Transverse colon (tissue), 4 donors: ENCODE measurements around the gene ACTL6B. TPM values are rescaled to one million over a fixed set of nuclear protein-coding genes. Genes with fewer than 3 reads are reported as not detected.

ENCODE experiments used
- DNase-seq: peaks from one replicate; pipeline ENCODE4 v3.0.0-alpha.2; 2019
- H3K27ac ChIP-seq, 4 donors: fragments of 200-600 bp; sonication (generic); 2 replicates each; pipeline ENCODE4 v1.5.1; 2016 to 2018; ENCODE audit warnings: inconsistent platforms in 4 of 4
- H3K27me3 ChIP-seq: fragments of 200-600 bp; sonication (generic); 2 replicates; pipeline ENCODE4 v1.5.1; 2017; ENCODE audit warnings: inconsistent platforms
- H3K36me3 ChIP-seq, 4 donors: fragments of 200-600 bp; sonication (generic); 2 replicates each; pipeline ENCODE4 v1.5.1; 2017 to 2019; ENCODE audit warnings: inconsistent platforms in 4 of 4
- H3K4me1 ChIP-seq, 4 donors: fragments of 200-600 bp; sonication (generic); 2 replicates each; pipeline ENCODE4 v1.5.1; 2017 to 2020; ENCODE audit warnings: inconsistent platforms in 4 of 4
- H3K4me3 ChIP-seq, 4 donors: fragments of 200-600 bp; sonication (generic); 1 replicate in 1 of 4; 2 replicates in 3 of 4; pipeline versions ENCODE4 v1.5.1 to v1.6.1; 2017 to 2019; ENCODE audit warnings: inconsistent platforms in 4 of 4
- H3K9me3 ChIP-seq, 2 donors: fragments of 200-600 bp; sonication (generic); 2 replicates each; pipeline ENCODE4 v1.5.1; 2017 to 2019; ENCODE audit warnings: inconsistent platforms in 2 of 2
- EP300 ChIP-seq: sonication (generic); formaldehyde crosslinking; IDR thresholded peaks from one replicate; pipeline ENCODE4 v1.6.1; 2017; ENCODE audit warnings: antibody characterized with exemption, low read depth
- POLR2A ChIP-seq: fragments of 450-650 bp; IDR thresholded peaks from one replicate; pipeline ENCODE4 v1.6.1; 2016; ENCODE audit warnings: antibody characterized with exemption, mild to moderate bottlenecking, moderate library complexity
- POLR2AphosphoS5 ChIP-seq, 3 donors: sonication (generic); formaldehyde crosslinking; IDR thresholded peaks; one replicate each; pipeline ENCODE4 v1.6.1; 2016; ENCODE audit warnings: antibody characterized with exemption in 3 of 3
- WGBS, 2 donors: methylation state at CpG; one replicate each; pipeline ENCODE4 v1.1.5; 2018; ENCODE audit warnings: low coverage in 1 of 2; 5-methylcytosine and 5-hydroxymethylcytosine counted together
- in situ Hi-C, 4 donors: fragments of 200-750 bp; cut with MboI; loops; one replicate each; pipeline versions ENCODE4 v1.15.0 to v1.15.1; 2017; ENCODE audit warnings: low sequenced_read_pairs in 3 of 4, low pct_ligation_motif_present in 1 of 4, low pct_unique_long_range_greater_than_20kb in 1 of 4
- intact Hi-C: fragments of 100-400 bp; cut with DNase I; formaldehyde crosslinking; loops from one replicate; pipeline ENCODE4 v1.15.1; 2023; ENCODE audit warnings: low total_unique reads
- total RNA-seq, 4 donors: library from RNA; depleted of rRNA; stranded (reverse); fragments of >200 nt; gene quantifications; one replicate each; pipeline ENCODE4 v1.1.0, GENCODE V29; 2016
- TF ChIP-seq, protein P1 (sequence below), 5 experiments: fragments of 200-600 bp in 3 of 5; fragments of 450-650 bp in 2 of 5; sonication (generic) in 3 of 5; IDR thresholded peaks; 1 replicate in 2 of 5; 2 replicates in 3 of 5; pipeline ENCODE4 v1.5.1; 2016 to 2017; ENCODE audit warnings: antibody characterized with exemption in 5 of 5, inconsistent platforms in 3 of 5, mild to moderate bottlenecking in 2 of 5, moderate library complexity in 1 of 5

The ACTL6B gene
- total RNA-seq, 4 donors from 2014 or later, result not detected

- in situ Hi-C loops, result loop anchor here in 3 of 4 donors (25.0 kb wide), 2 partner anchors 95 to 220 kb away; partner anchors contain the start of genes SPACDR (in 2 of the 3), FBXO24 (in 1 of the 3) and LRCH4 (in 1 of the 3)
- no peaks in the 10 kb centered on the region for H3K9me3 ChIP-seq
- no peaks in the 10 kb centered on the region for H3K27me3 ChIP-seq
- H3K36me3 ChIP-seq, result peaks cover 0 to 67% (median 28%) of the 10 kb centered on the region in 4 donors
- peaks cover 0 to 7% (median 0%) of the 10 kb centered on the region in 4 donors for H3K4me1 ChIP-seq
- intact Hi-C loops, result no loop called here
- 77% methylated on average over 13 of the region's 25 CpGs; no CpG with 5 or more reads in 1 of the 2 donors for WGBS, 2 donors
- TF ChIP-seq POLR2AphosphoS5 (IDR thresholded peaks at IDR 0.05), result no peak
- no peak for TF ChIP-seq POLR2A
- TF ChIP-seq EP300, result no peak
- TF ChIP-seq, protein P1, sequence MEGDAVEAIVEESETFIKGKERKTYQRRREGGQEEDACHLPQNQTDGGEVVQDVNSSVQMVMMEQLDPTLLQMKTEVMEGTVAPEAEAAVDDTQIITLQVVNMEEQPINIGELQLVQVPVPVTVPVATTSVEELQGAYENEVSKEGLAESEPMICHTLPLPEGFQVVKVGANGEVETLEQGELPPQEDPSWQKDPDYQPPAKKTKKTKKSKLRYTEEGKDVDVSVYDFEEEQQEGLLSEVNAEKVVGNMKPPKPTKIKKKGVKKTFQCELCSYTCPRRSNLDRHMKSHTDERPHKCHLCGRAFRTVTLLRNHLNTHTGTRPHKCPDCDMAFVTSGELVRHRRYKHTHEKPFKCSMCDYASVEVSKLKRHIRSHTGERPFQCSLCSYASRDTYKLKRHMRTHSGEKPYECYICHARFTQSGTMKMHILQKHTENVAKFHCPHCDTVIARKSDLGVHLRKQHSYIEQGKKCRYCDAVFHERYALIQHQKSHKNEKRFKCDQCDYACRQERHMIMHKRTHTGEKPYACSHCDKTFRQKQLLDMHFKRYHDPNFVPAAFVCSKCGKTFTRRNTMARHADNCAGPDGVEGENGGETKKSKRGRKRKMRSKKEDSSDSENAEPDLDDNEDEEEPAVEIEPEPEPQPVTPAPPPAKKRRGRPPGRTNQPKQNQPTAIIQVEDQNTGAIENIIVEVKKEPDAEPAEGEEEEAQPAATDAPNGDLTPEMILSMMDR (IDR thresholded peaks at IDR 0.05), result no peak
- peak; percentile 8 for DNase-seq
- H3K27ac ChIP-seq, result no peak overlapping the region
- no peak overlapping the region for H3K4me3 ChIP-seq
Observed at GRCh38 chr7:100682228-100682741, 26.0 kb upstream of the ACTL6B start.

DNA sequence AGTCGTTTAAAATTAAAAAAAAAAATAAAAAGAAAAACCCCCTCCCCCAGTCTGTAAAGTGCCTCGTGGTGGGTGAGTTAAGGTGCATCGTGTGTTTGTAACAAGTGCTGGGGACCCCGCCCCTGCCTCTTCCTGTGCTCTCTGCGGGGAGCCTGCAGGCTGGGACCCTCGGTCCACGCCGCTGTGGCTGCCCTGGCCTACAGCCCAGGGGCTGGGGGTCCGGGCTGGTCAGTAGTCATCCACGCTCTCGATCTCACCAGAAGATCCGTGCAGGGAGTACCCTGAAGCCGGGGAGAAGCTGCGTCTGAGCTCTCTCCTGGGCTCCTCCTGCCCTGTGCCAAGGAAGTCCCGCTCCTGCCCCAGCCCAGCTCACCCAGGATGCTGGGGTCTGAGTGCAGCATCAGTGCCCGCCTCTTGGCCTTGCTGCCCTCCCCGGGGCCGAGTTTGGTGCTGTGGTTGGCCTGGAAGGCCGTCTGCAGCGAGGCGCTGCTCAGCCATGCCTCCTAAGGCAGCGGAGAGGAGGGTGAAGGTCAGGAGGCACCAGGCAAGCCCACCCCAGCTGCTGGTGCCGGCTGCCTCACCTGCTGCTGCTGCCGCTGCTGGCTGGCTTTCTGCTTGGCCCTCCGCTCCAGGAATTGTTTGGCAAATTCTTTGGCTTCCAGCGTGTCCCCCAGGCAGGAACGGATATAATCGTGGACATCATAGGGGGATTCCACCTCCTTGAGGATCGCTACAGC, 25.4 kb upstream of the ACTL6B start:
- Histone ChIP-seq H3K9me3 (no peaks in the 10 kb centered on the region), H3K4me1 (peaks cover 0 to 7% (median 0%) of the 10 kb centered on the region in 4 donors), H3K27me3 (no peaks in the 10 kb centered on the region), H3K4me3 (no peak overlapping the region), H3K27ac (no peak overlapping the region), H3K36me3 (peaks cover 0 to 67% (median 29%) of the 10 kb centered on the region in 4 donors)
- in situ Hi-C loops (loop anchor here in 3 of 4 donors (25.0 kb wide), 2 partner anchors 94 to 219 kb away; partner anchors contain the start of genes SPACDR (in 2 of the 3), FBXO24 (in 1 of the 3) and LRCH4 (in 1 of the 3)), intact Hi-C loops (no loop called here)
- TF ChIP-seq POLR2AphosphoS5 (IDR thresholded peaks at IDR 0.05) (peak in 1 of 3 donors; percentile 8), EP300 (no peak)
- TF ChIP-seq, protein P1 (IDR thresholded peaks at IDR 0.05), result no peak
- peak; percentile 6 for DNase-seq
- 73 to 79% methylated on average over 12 to 29 of the region's 29 CpGs for WGBS, 2 donors

GRCh38 chr7:100680576-100681271, 24.5 kb upstream of the ACTL6B start:
- H3K4me1 ChIP-seq, result peaks cover 0 to 14% (median 6%) of the 10 kb centered on the region in 4 donors
- H3K4me3 ChIP-seq, result no peak overlapping the region
- intact Hi-C loops, result no loop called here
- no peaks in the 10 kb centered on the region for H3K27me3 ChIP-seq
- TF ChIP-seq POLR2AphosphoS5 (IDR thresholded peaks at IDR 0.05) (peak in 1 of 3 donors; percentile 35), POLR2A (no peak)
- H3K36me3 ChIP-seq, result peaks cover 0 to 59% (median 28%) of the 10 kb centered on the region in 4 donors
- WGBS, 2 donors, result 88% methylated on average over 17 of the region's 18 CpGs; no CpG with 5 or more reads in 1 of the 2 donors
- in situ Hi-C loops, result loop anchor here in 3 of 4 donors (25.0 kb wide), 2 partner anchors 93 to 218 kb away; partner anchors contain the start of genes SPACDR (in 2 of the 3), FBXO24 (in 1 of the 3) and LRCH4 (in 1 of the 3)
- H3K27ac ChIP-seq, result peak overlapping the region; percentile 21 to 75 (median 46)
- peak; percentile 11 for DNase-seq
- H3K9me3 ChIP-seq, result no peaks in the 10 kb centered on the region

GRCh38 chr7:100679927-100680575, 23.8 kb upstream of the ACTL6B start:
- peak overlapping the region; percentile 21 to 75 (median 52) for H3K27ac ChIP-seq
- peaks cover 0 to 52% (median 25%) of the 10 kb centered on the region in 4 donors for H3K36me3 ChIP-seq
- H3K4me3 ChIP-seq, result no peak overlapping the region
- H3K27me3 ChIP-seq, result no peaks in the 10 kb centered on the region
- H3K9me3 ChIP-seq, result no peaks in the 10 kb centered on the region
- TF ChIP-seq POLR2A, result no peak
- peak in 1 of 3 donors; percentile 6 for TF ChIP-seq POLR2AphosphoS5 (IDR thresholded peaks at IDR 0.05)
- intact Hi-C loops, result no loop called here
- H3K4me1 ChIP-seq, result peaks cover 0 to 14% (median 9%) of the 10 kb centered on the region in 4 donors
- 58 to 66% methylated on average over 4 to 13 of the region's 13 CpGs for WGBS, 2 donors
- peak; percentile 14 for DNase-seq
- in situ Hi-C loops, result loop anchor here in 3 of 4 donors (10.0 to 25.0 kb wide), 3 partner anchors 93 to 218 kb away; partner anchors contain the start of genes FBXO24 (in 2 of the 3), LRCH4 (in 2 of the 3) and SPACDR (in 2 of the 3)
